ENCODE results near the gene ACTMAP.

DNA sequence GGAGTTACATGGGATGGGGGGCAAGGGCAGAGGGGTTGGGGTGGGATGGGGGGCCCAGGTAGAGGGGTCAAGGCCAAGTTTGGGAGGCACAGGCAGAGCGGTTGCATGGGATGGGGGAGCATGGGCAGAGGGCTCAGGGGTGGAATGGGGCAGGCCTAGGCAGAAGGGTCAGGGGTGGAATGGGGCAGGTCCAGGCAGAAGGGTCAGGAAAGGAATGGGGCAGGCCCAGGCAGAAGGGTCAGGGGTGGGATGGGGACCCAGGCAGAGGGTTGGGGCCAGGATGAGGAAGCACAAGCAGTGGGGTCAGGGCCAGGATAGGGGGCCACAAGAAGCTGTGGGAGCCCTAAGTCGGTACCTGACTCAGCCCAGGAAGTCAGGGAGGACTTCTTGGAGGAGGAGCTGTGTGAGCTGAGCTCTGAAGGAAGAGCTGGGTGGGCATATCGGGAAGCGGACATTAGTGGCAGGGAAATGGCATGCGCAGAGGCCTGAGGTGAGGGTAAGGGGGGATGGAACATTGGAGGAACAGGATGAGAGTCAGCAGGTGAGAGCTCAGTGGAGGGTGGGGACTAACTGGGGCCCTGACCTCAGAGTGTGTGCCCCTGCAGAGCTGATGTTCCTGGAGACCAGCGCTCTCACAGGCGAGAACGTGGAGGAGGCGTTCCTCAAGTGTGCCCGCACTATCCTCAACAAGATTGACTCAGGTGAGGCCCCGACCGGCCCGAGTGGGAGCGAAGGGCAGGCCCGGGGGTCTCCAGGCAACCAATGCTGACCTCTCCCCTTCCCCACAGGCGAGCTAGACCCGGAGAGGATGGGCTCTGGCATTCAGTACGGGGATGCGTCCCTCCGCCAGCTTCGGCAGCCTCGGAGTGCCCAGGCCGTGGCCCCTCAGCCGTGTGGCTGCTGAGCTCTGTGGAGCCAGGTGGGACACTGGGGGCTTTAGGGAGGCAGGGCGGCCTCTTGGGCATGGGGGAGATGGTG is 36.1 kb upstream of the ACTMAP start:
- TF ChIP-seq, protein P1, sequence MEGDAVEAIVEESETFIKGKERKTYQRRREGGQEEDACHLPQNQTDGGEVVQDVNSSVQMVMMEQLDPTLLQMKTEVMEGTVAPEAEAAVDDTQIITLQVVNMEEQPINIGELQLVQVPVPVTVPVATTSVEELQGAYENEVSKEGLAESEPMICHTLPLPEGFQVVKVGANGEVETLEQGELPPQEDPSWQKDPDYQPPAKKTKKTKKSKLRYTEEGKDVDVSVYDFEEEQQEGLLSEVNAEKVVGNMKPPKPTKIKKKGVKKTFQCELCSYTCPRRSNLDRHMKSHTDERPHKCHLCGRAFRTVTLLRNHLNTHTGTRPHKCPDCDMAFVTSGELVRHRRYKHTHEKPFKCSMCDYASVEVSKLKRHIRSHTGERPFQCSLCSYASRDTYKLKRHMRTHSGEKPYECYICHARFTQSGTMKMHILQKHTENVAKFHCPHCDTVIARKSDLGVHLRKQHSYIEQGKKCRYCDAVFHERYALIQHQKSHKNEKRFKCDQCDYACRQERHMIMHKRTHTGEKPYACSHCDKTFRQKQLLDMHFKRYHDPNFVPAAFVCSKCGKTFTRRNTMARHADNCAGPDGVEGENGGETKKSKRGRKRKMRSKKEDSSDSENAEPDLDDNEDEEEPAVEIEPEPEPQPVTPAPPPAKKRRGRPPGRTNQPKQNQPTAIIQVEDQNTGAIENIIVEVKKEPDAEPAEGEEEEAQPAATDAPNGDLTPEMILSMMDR (conservative IDR thresholded peaks at IDR 0.05; ENCODE audit: low read length), result no peak
- no peak for TF ChIP-seq EZH2phosphoT487 (IDR thresholded peaks at IDR 0.05; ENCODE audit: borderline replicate concordance)

Data from Loucy (cell line).